SU-DHL-6 (cell line): ENCODE measurements around the gene MORN5.

Experiments used
- EZH2phosphoT487 ChIP-seq: fragments of 200-600 bp; sonication (generic), shearing (Covaris generic); conservative IDR thresholded peaks from 2 replicates; pipeline ENCODE4 v1.6.1; 2018; ENCODE audit warnings: mild to moderate bottlenecking, antibody characterized with exemption, low read length, moderate library complexity, mixed read lengths
- TF ChIP-seq, protein P1 (sequence below): fragments of 200-600 bp; sonication (generic); IDR thresholded peaks from one replicate; pipeline ENCODE4 v1.5.1; 2017; ENCODE audit warnings: antibody characterized with exemption, mild to moderate bottlenecking, low read length, moderate library complexity; ENCODE audit not compliant: insufficient read depth, poor library complexity, severe bottlenecking

DNA sequence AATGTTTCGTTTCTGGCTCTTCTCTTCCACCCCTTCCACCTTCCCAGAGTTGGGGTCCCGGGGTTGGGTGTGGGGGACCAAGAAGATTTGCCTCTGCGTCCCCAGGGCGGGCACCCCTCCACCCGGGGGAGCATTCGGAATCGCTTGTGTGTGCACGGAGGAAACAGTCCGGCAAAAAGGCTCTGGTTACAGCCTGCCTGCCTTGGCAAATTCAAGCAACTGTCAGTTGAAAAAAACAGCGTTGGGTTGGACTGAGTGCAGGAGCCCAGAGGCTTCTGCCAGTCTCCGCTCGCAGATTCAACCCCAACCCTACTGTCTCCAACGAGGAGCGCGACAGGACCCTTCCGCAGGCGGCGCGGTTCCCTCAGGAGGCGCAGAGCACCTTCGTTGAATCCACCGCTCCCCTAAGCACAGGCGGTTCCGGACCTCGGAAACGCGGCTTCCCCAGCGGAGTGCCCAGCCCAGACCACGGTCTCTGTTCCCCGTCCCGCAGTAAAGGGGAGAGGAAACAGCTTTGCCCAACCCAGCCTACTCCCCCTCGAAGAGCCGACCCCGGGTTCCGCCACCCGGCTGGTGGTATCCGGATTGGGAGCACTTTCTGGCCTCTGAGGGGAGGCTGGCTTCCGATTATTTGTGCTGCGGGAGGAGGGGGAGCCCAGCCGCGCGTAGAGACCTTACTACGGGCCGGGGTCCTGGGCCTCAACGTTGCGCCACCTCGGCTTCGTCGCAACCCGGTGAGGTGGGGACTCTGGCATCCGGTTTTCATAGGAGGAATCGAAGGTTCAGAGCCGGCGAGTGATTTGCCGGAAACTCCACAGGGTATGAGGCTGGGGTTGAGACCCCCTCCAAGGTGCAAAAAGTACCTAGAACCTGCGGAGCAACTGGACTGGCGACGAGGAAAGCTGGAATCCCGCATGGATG lies 59.5 kb downstream of the MORN5 start:
- TF ChIP-seq, protein P1, sequence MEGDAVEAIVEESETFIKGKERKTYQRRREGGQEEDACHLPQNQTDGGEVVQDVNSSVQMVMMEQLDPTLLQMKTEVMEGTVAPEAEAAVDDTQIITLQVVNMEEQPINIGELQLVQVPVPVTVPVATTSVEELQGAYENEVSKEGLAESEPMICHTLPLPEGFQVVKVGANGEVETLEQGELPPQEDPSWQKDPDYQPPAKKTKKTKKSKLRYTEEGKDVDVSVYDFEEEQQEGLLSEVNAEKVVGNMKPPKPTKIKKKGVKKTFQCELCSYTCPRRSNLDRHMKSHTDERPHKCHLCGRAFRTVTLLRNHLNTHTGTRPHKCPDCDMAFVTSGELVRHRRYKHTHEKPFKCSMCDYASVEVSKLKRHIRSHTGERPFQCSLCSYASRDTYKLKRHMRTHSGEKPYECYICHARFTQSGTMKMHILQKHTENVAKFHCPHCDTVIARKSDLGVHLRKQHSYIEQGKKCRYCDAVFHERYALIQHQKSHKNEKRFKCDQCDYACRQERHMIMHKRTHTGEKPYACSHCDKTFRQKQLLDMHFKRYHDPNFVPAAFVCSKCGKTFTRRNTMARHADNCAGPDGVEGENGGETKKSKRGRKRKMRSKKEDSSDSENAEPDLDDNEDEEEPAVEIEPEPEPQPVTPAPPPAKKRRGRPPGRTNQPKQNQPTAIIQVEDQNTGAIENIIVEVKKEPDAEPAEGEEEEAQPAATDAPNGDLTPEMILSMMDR, result no peak
- TF ChIP-seq EZH2phosphoT487, result no peak
